ENCODE results near the gene CEP68.
"Not testable (repeated sequence)": the region's sequence is repeated elsewhere in the genome, so short reads cannot be mapped to it uniquely, and the experiment has no call there.

Gene CEP68

GRCh38 chr2:65056215-65057053 lies at the start of gene CEP68:
Gene CEP68 (plus strand): TSS chr2:65056416. CDS start chr2:65069445, 13,029 bp downstream.
- Histone ChIP-seq H3K27ac (ENCODE audit: low read depth, low read length) (peak within 1 kb of the TSS; percentile 81), H3K9ac (ENCODE audit: low read length) (peak within 1 kb of the TSS; percentile 52), H3K4me3 (ENCODE audit: low read length) (peak within 1 kb of the TSS; percentile 81), H3K4me1 (ENCODE audit: control insufficient read depth, insufficient read depth, low read length) (peaks cover 11% of the 10 kb centered on the region), H3K27me3 (ENCODE audit: control insufficient read depth, insufficient read depth, low read length) (no peaks in the 10 kb centered on the region), H3K36me3 (ENCODE audit: control insufficient read depth, insufficient read depth, low read length) (no peaks in the 10 kb centered on the region)

GRCh38 chr2:65013776-65014175 lies 42.4 kb upstream of the CEP68 start:
- H3K27me3 ChIP-seq (ENCODE audit: control insufficient read depth, insufficient read depth, low read length), result no peaks in the 10 kb centered on the region
- H3K36me3 ChIP-seq (ENCODE audit: control insufficient read depth, insufficient read depth, low read length), result peaks cover 7% of the 10 kb centered on the region
- no peak overlapping the region for H3K27ac ChIP-seq (ENCODE audit: low read depth, low read length)
- no peak overlapping the region for H3K4me3 ChIP-seq (ENCODE audit: low read length)
- no peak overlapping the region for H3K9ac ChIP-seq (ENCODE audit: low read length)
- no peaks in the 10 kb centered on the region for H3K4me1 ChIP-seq (ENCODE audit: control insufficient read depth, insufficient read depth, low read length)

- H3K4me3 ChIP-seq (ENCODE audit: low read length), result no peak overlapping the region
- no peaks in the 10 kb centered on the region for H3K4me1 ChIP-seq (ENCODE audit: control insufficient read depth, insufficient read depth, low read length)
- no peaks in the 10 kb centered on the region for H3K27me3 ChIP-seq (ENCODE audit: control insufficient read depth, insufficient read depth, low read length)
- peaks cover 7% of the 10 kb centered on the region for H3K36me3 ChIP-seq (ENCODE audit: control insufficient read depth, insufficient read depth, low read length)
- no peak overlapping the region for H3K27ac ChIP-seq (ENCODE audit: low read depth, low read length)
- H3K9ac ChIP-seq (ENCODE audit: low read length), result no peak overlapping the region
Observed at GRCh38 chr2:65015731-65016130, 40.5 kb upstream of the CEP68 start.

GRCh38 chr2:65016789-65017188 lies 39.4 kb upstream of the CEP68 start:
- no peak overlapping the region for H3K9ac ChIP-seq (ENCODE audit: low read length)
- peaks cover 7% of the 10 kb centered on the region for H3K36me3 ChIP-seq (ENCODE audit: control insufficient read depth, insufficient read depth, low read length)
- H3K4me1 ChIP-seq (ENCODE audit: control insufficient read depth, insufficient read depth, low read length), result no peaks in the 10 kb centered on the region
- H3K27me3 ChIP-seq (ENCODE audit: control insufficient read depth, insufficient read depth, low read length), result no peaks in the 10 kb centered on the region
- H3K4me3 ChIP-seq (ENCODE audit: low read length), result no peak overlapping the region
- no peak overlapping the region for H3K27ac ChIP-seq (ENCODE audit: low read depth, low read length)

GRCh38 chr2:65017335-65017734 lies 38.9 kb upstream of the CEP68 start:
- Histone ChIP-seq H3K4me3 (ENCODE audit: low read length) (no peak overlapping the region), H3K36me3 (ENCODE audit: control insufficient read depth, insufficient read depth, low read length) (peaks cover 7% of the 10 kb centered on the region), H3K27ac (ENCODE audit: low read depth, low read length) (no peak overlapping the region), H3K27me3 (ENCODE audit: control insufficient read depth, insufficient read depth, low read length) (no peaks in the 10 kb centered on the region), H3K4me1 (ENCODE audit: control insufficient read depth, insufficient read depth, low read length) (no peaks in the 10 kb centered on the region), H3K9ac (ENCODE audit: low read length) (no peak overlapping the region)

- H3K4me3 ChIP-seq (ENCODE audit: low read length), result no peak overlapping the region
- H3K9ac ChIP-seq (ENCODE audit: low read length), result no peak overlapping the region
- H3K27me3 ChIP-seq (ENCODE audit: control insufficient read depth, insufficient read depth, low read length), result no peaks in the 10 kb centered on the region
- H3K4me1 ChIP-seq (ENCODE audit: control insufficient read depth, insufficient read depth, low read length), result no peaks in the 10 kb centered on the region
- no peak overlapping the region for H3K27ac ChIP-seq (ENCODE audit: low read depth, low read length)
- peaks cover 7% of the 10 kb centered on the region for H3K36me3 ChIP-seq (ENCODE audit: control insufficient read depth, insufficient read depth, low read length)
Observed at GRCh38 chr2:65018141-65018582, 38.1 kb upstream of the CEP68 start.

- peaks cover 5% of the 10 kb centered on the region for H3K36me3 ChIP-seq (ENCODE audit: control insufficient read depth, insufficient read depth, low read length)
- no peak overlapping the region for H3K27ac ChIP-seq (ENCODE audit: low read depth, low read length)
- H3K4me3 ChIP-seq (ENCODE audit: low read length), result no peak overlapping the region
- no peaks in the 10 kb centered on the region for H3K4me1 ChIP-seq (ENCODE audit: control insufficient read depth, insufficient read depth, low read length)
- no peak overlapping the region for H3K9ac ChIP-seq (ENCODE audit: low read length)
- no peaks in the 10 kb centered on the region for H3K27me3 ChIP-seq (ENCODE audit: control insufficient read depth, insufficient read depth, low read length)
Observed at GRCh38 chr2:65019010-65019409, 37.2 kb upstream of the CEP68 start.

GRCh38 chr2:65019675-65020195 lies 36.5 kb upstream of the CEP68 start:
- Histone ChIP-seq H3K27ac (ENCODE audit: low read depth, low read length) (no peak overlapping the region), H3K36me3 (ENCODE audit: control insufficient read depth, insufficient read depth, low read length) (peaks cover 5% of the 10 kb centered on the region)

GRCh38 chr2:65020251-65020650 lies 36.0 kb upstream of the CEP68 start:
- not testable (repeated sequence) for H3K27ac ChIP-seq (ENCODE audit: low read depth, low read length); H3K9ac ChIP-seq (ENCODE audit: low read length); H3K27me3 ChIP-seq (ENCODE audit: control insufficient read depth, insufficient read depth, low read length); H3K36me3 ChIP-seq (ENCODE audit: control insufficient read depth, insufficient read depth, low read length); H3K4me3 ChIP-seq (ENCODE audit: low read length); H3K4me1 ChIP-seq (ENCODE audit: control insufficient read depth, insufficient read depth, low read length)

More at GRCh38 chr2:65019675-65020195, 36.5 kb upstream of the CEP68 start:
- Histone ChIP-seq H3K9ac (ENCODE audit: low read length) (no peak overlapping the region), H3K27me3 (ENCODE audit: control insufficient read depth, insufficient read depth, low read length) (no peaks in the 10 kb centered on the region), H3K4me1 (ENCODE audit: control insufficient read depth, insufficient read depth, low read length) (no peaks in the 10 kb centered on the region), H3K4me3 (ENCODE audit: low read length) (no peak overlapping the region)

- Histone ChIP-seq H3K4me3 (ENCODE audit: low read length) (no peak overlapping the region), H3K27ac (ENCODE audit: low read depth, low read length) (no peak overlapping the region), H3K4me1 (ENCODE audit: control insufficient read depth, insufficient read depth, low read length) (no peaks in the 10 kb centered on the region), H3K9ac (ENCODE audit: low read length) (no peak overlapping the region), H3K36me3 (ENCODE audit: control insufficient read depth, insufficient read depth, low read length) (peaks cover 5% of the 10 kb centered on the region), H3K27me3 (ENCODE audit: control insufficient read depth, insufficient read depth, low read length) (no peaks in the 10 kb centered on the region)
Observed at GRCh38 chr2:65020943-65021528, 35.2 kb upstream of the CEP68 start.

GRCh38 chr2:65021709-65022108 lies 34.5 kb upstream of the CEP68 start:
- H3K27ac ChIP-seq (ENCODE audit: low read depth, low read length), result no peak overlapping the region

GRCh38 chr2:65022189-65022588 lies 34.0 kb upstream of the CEP68 start:
- H3K4me1 ChIP-seq (ENCODE audit: control insufficient read depth, insufficient read depth, low read length), result no peaks in the 10 kb centered on the region
- H3K27ac ChIP-seq (ENCODE audit: low read depth, low read length), result no peak overlapping the region
- H3K9ac ChIP-seq (ENCODE audit: low read length), result no peak overlapping the region
- no peaks in the 10 kb centered on the region for H3K27me3 ChIP-seq (ENCODE audit: control insufficient read depth, insufficient read depth, low read length)
- no peak overlapping the region for H3K4me3 ChIP-seq (ENCODE audit: low read length)
- peaks cover 5% of the 10 kb centered on the region for H3K36me3 ChIP-seq (ENCODE audit: control insufficient read depth, insufficient read depth, low read length)

More at GRCh38 chr2:65021709-65022108, 34.5 kb upstream of the CEP68 start:
- H3K27me3 ChIP-seq (ENCODE audit: control insufficient read depth, insufficient read depth, low read length), result no peaks in the 10 kb centered on the region
- H3K36me3 ChIP-seq (ENCODE audit: control insufficient read depth, insufficient read depth, low read length), result peaks cover 5% of the 10 kb centered on the region
- H3K9ac ChIP-seq (ENCODE audit: low read length), result no peak overlapping the region
- no peak overlapping the region for H3K4me3 ChIP-seq (ENCODE audit: low read length)
- no peaks in the 10 kb centered on the region for H3K4me1 ChIP-seq (ENCODE audit: control insufficient read depth, insufficient read depth, low read length)
